ENCODE measurements around the gene SCAF1. TPM values are rescaled to one million over a fixed set of nuclear protein-coding genes. Genes with fewer than 3 reads are reported as not detected.

The SCAF1 gene
- total and polyA plus RNA-seq, 10 of the 15 experiments (the other 5 are each of a cell fraction or from before 2014, with no cell fraction given): 0.18 to 77.0 (median 5.3) TPM

DNA sequence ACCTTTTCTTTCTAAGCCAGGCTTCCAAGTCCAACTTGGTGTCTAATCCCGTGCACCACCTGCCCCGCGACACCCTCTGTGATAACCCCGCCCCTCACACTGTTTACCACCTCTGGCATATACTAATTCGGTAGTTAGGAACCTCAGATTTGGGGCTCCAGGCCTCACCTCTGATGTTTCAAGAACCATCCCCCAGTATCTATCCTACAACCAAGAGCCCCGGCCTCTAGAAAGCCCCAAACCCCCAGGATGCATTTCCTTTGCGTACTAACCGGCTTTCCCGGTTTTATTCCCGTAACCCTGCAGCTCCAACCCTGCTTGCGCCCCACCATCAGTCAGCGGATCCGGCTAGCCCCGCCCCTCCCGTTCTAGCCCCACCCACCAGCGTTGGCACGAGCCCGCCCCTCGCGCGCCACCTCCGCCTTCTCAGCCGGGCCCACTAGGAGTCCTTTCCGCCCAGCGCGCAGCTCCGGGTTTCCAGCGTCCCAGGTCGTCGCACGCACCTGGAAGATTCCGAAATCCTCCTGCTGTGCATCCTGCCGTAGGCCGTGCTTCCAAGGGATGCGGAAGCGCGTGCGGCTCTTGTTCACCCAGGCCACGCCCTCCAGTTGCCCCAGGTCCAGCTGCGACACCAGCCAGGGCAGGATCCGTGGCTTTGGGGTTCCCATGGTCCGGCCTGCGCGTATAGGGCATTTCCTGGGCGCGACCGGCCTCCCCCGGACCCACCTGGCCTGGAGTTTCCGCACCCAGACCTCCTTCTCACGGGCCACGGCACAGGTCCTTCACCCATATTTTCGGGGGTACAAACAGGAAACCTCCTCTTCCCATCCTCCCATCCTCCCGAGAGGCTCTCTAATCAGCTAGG, 22.4 kb downstream of the SCAF1 start (continued):
- TF ChIP-seq USF1 (IDR thresholded peaks at IDR 0.05; ENCODE audit: borderline replicate concordance, extremely low read length, insufficient read depth, low read depth, low read length): no peak
- TF ChIP-seq RAD51 (IDR thresholded peaks at IDR 0.05): no peak
- no peak for TF ChIP-seq ZBTB33 (IDR thresholded peaks at IDR 0.05)
- TF ChIP-seq GABPA (IDR thresholded peaks at IDR 0.05; ENCODE audit: low read depth): no peak
- TF ChIP-seq YBX1 (IDR thresholded peaks at IDR 0.05): no peak
- TF ChIP-seq BACH1 (IDR thresholded peaks at IDR 0.05; ENCODE audit: borderline replicate concordance): peak; percentile 20; the same call in 1 of the 2 replicates
- peak; percentile 79; the same call in 1 of the 2 replicates for TF ChIP-seq POLR2AphosphoS5 (IDR thresholded peaks at IDR 0.05; ENCODE audit: low read length)
- no peak for TF ChIP-seq STAT3 (IDR thresholded peaks at IDR 0.05; ENCODE audit: low read depth, low read length)
- TF ChIP-seq SREBF2 (IDR thresholded peaks at IDR 0.05; ENCODE audit: low read length): no peak
- TF ChIP-seq PML (IDR thresholded peaks at IDR 0.05; ENCODE audit: low read length): no peak
- TF ChIP-seq, protein P1, sequence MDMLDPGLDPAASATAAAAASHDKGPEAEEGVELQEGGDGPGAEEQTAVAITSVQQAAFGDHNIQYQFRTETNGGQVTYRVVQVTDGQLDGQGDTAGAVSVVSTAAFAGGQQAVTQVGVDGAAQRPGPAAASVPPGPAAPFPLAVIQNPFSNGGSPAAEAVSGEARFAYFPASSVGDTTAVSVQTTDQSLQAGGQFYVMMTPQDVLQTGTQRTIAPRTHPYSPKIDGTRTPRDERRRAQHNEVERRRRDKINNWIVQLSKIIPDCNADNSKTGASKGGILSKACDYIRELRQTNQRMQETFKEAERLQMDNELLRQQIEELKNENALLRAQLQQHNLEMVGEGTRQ (IDR thresholded peaks at IDR 0.05; ENCODE audit: borderline replicate concordance, low read depth, low read length): no peak
- TF ChIP-seq, protein P2, sequence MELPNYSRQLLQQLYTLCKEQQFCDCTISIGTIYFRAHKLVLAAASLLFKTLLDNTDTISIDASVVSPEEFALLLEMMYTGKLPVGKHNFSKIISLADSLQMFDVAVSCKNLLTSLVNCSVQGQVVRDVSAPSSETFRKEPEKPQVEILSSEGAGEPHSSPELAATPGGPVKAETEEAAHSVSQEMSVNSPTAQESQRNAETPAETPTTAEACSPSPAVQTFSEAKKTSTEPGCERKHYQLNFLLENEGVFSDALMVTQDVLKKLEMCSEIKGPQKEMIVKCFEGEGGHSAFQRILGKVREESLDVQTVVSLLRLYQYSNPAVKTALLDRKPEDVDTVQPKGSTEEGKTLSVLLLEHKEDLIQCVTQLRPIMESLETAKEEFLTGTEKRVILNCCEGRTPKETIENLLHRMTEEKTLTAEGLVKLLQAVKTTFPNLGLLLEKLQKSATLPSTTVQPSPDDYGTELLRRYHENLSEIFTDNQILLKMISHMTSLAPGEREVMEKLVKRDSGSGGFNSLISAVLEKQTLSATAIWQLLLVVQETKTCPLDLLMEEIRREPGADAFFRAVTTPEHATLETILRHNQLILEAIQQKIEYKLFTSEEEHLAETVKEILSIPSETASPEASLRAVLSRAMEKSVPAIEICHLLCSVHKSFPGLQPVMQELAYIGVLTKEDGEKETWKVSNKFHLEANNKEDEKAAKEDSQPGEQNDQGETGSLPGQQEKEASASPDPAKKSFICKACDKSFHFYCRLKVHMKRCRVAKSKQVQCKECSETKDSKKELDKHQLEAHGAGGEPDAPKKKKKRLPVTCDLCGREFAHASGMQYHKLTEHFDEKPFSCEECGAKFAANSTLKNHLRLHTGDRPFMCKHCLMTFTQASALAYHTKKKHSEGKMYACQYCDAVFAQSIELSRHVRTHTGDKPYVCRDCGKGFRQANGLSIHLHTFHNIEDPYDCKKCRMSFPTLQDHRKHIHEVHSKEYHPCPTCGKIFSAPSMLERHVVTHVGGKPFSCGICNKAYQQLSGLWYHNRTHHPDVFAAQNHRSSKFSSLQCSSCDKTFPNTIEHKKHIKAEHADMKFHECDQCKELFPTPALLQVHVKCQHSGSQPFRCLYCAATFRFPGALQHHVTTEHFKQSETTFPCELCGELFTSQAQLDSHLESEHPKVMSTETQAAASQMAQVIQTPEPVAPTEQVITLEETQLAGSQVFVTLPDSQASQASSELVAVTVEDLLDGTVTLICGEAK (IDR thresholded peaks at IDR 0.05; ENCODE audit: borderline replicate concordance): no peak; the same call in 1 of the 2 replicates
- no peak for TF ChIP-seq ZNF384 (IDR thresholded peaks at IDR 0.05; ENCODE audit: borderline replicate concordance, low read depth, low read length)
- no peak for TF ChIP-seq RFX5 (IDR thresholded peaks at IDR 0.05; ENCODE audit: low read depth, low read length)
- no peak for TF ChIP-seq SMAD5 (IDR thresholded peaks at IDR 0.05; ENCODE audit: low read depth)
- TF ChIP-seq SUZ12 (IDR thresholded peaks at IDR 0.05; ENCODE audit: unreplicated experiment): no peak
- TF ChIP-seq ZNF24 (IDR thresholded peaks at IDR 0.05): no peak
- no peak for TF ChIP-seq ETV6 (conservative IDR thresholded peaks at IDR 0.05 in 1 of 2, IDR thresholded peaks at IDR 0.05 in 1 of 2; ENCODE audit: borderline replicate concordance in 1 of 2, low read depth in 1 of 2)
- TF ChIP-seq, protein P3, sequence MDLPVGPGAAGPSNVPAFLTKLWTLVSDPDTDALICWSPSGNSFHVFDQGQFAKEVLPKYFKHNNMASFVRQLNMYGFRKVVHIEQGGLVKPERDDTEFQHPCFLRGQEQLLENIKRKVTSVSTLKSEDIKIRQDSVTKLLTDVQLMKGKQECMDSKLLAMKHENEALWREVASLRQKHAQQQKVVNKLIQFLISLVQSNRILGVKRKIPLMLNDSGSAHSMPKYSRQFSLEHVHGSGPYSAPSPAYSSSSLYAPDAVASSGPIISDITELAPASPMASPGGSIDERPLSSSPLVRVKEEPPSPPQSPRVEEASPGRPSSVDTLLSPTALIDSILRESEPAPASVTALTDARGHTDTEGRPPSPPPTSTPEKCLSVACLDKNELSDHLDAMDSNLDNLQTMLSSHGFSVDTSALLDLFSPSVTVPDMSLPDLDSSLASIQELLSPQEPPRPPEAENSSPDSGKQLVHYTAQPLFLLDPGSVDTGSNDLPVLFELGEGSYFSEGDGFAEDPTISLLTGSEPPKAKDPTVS (IDR thresholded peaks at IDR 0.05; ENCODE audit: low read depth, low read length): no peak
- no peak for TF ChIP-seq ESRRA (IDR thresholded peaks at IDR 0.05; ENCODE audit: low read length)
